HG03159 (cell line): ENCODE data around the gene ZNRF3.

Experiments
- ATAC-seq: cut with Tn5 transposase; IDR thresholded peaks from one replicate; pipeline ENCODE4 v1.9.1; 2021; ENCODE audit warnings: mild to moderate bottlenecking, moderate library complexity; ENCODE audit not compliant: unreplicated experiment

ZNRF3 gene

GRCh38 chr22:28949788-28950187 lies 66.4 kb downstream of the ZNRF3 start:
- ATAC-seq, result no peak

- ATAC-seq, result no peak
These were observed 67.4 kb downstream of the ZNRF3 start for GRCh38 chr22:28950617-28951411.

GRCh38 chr22:28951530-28951929 lies 68.2 kb downstream of the ZNRF3 start:
- no peak for ATAC-seq

- ATAC-seq, result no peak
These were observed 68.7 kb downstream of the ZNRF3 start for GRCh38 chr22:28951969-28952521.

GRCh38 chr22:28952857-28953256 lies 69.5 kb downstream of the ZNRF3 start:
- no peak for ATAC-seq

GRCh38 chr22:28953403-28953802 lies 70.0 kb downstream of the ZNRF3 start:
- ATAC-seq, result no peak

GRCh38 chr22:28953976-28954880 lies 70.9 kb downstream of the ZNRF3 start:
- no peak for ATAC-seq

GRCh38 chr22:28955817-28956216 lies 72.4 kb downstream of the ZNRF3 start:
- ATAC-seq, result no peak

- ATAC-seq, result no peak
These were observed 73.1 kb downstream of the ZNRF3 start for GRCh38 chr22:28956506-28956905.

- no peak for ATAC-seq
These were observed 75.2 kb downstream of the ZNRF3 start for GRCh38 chr22:28958611-28959010.

GRCh38 chr22:28962042-28962554 lies 78.7 kb downstream of the ZNRF3 start:
- no peak for ATAC-seq

GRCh38 chr22:28963362-28963761 lies 80.0 kb downstream of the ZNRF3 start:
- ATAC-seq, result no peak

- ATAC-seq, result no peak
These were observed 83.8 kb downstream of the ZNRF3 start for GRCh38 chr22:28967163-28967665.

- no peak for ATAC-seq
These were observed 84.6 kb downstream of the ZNRF3 start for GRCh38 chr22:28967969-28968368.

- no peak for ATAC-seq
These were observed 86.2 kb downstream of the ZNRF3 start for GRCh38 chr22:28969401-28970168.

- no peak for ATAC-seq
These were observed 90.0 kb downstream of the ZNRF3 start for GRCh38 chr22:28973352-28973751.

GRCh38 chr22:28977060-28977459 lies 93.7 kb downstream of the ZNRF3 start:
- ATAC-seq, result no peak

- no peak for ATAC-seq
These were observed 94.2 kb downstream of the ZNRF3 start for GRCh38 chr22:28977481-28977971.

GRCh38 chr22:28978158-28978557 lies 94.8 kb downstream of the ZNRF3 start:
- ATAC-seq, result no peak
